OCI-LY1 (cell line): ENCODE measurements around the gene CAV1.
"Not testable (repeated sequence)": the region's sequence is repeated elsewhere in the genome, so short reads cannot be mapped to it uniquely, and the experiment has no call there.

Source experiments
- H2AFZ ChIP-seq: fragments of 200-600 bp; sonication (generic), shearing (Covaris generic); 2 replicates; pipeline ENCODE4 v1.6.0; 2014; ENCODE audit warnings: antibody characterized with exemption, mild to moderate bottlenecking, low read length
- H3F3A ChIP-seq: fragments of 200-600 bp; sonication (generic), shearing (Covaris generic); 2 replicates; pipeline ENCODE4 v1.6.0; 2014; ENCODE audit warnings: mild to moderate bottlenecking, antibody characterized with exemption, low read length, moderate library complexity; ENCODE audit not compliant: insufficient read depth
- H3K27ac ChIP-seq: fragments of 200-600 bp; sonication (generic); 2 replicates; pipeline ENCODE4 v1.5.1; 2014; ENCODE audit warnings: low read length, mixed run types, mild to moderate bottlenecking, low read depth; ENCODE audit not compliant: poor library complexity, severe bottlenecking
- H3K27me3 ChIP-seq: fragments of 200-600 bp; sonication (generic); 2 replicates; pipeline ENCODE4 v1.6.0; 2014; ENCODE audit warnings: antibody characterized with exemption, mild to moderate bottlenecking, low read length, moderate library complexity; ENCODE audit not compliant: insufficient read depth
- H3K36me3 ChIP-seq: fragments of 200-600 bp; sonication (generic); 2 replicates; pipeline ENCODE4 v1.6.1; 2014; ENCODE audit warnings: mild to moderate bottlenecking, antibody characterized with exemption, low read length, moderate library complexity, mixed read lengths; ENCODE audit not compliant: insufficient read depth
- H3K4me1 ChIP-seq: fragments of 200-600 bp; sonication (generic); 2 replicates; pipeline ENCODE4 v1.5.1; 2014; ENCODE audit warnings: mild to moderate bottlenecking, low read length, moderate library complexity; ENCODE audit not compliant: insufficient read depth, severe bottlenecking
- H3K4me2 ChIP-seq: fragments of 200-600 bp; sonication (generic), shearing (Covaris generic); 2 replicates; pipeline ENCODE4 v1.6.1; 2014; ENCODE audit warnings: low read length
- H3K4me3 ChIP-seq: fragments of 200-600 bp; sonication (generic); 2 replicates; pipeline ENCODE4 v1.5.1; 2014; ENCODE audit warnings: low read length, low read depth, mild to moderate bottlenecking, mixed read lengths; ENCODE audit not compliant: poor library complexity, severe bottlenecking
- H3K79me2 ChIP-seq: fragments of 200-600 bp; shearing (Covaris generic); 2 replicates; pipeline ENCODE4 v1.6.1; 2016; ENCODE audit warnings: mixed run types, low read length, mixed read lengths; ENCODE audit not compliant: insufficient read depth
- H3K9ac ChIP-seq: fragments of 200-600 bp; sonication (generic), shearing (Covaris generic); 2 replicates; pipeline ENCODE4 v1.6.1; 2014; ENCODE audit warnings: mild to moderate bottlenecking, low read length, mixed read lengths
- H3K9me2 ChIP-seq: fragments of 200-600 bp; sonication (generic), shearing (Covaris generic); 2 replicates; pipeline ENCODE4 v1.6.1; 2014; ENCODE audit warnings: low read depth, mild to moderate bottlenecking, low read length, mixed read lengths
- H3K9me3 ChIP-seq: fragments of 200-600 bp; shearing (Covaris generic); 2 replicates; pipeline ENCODE4 v1.6.1; 2014; ENCODE audit warnings: low read length, mixed read lengths
- H4K20me1 ChIP-seq: fragments of 200-600 bp; sonication (generic), shearing (Covaris generic); 2 replicates; pipeline ENCODE4 v1.6.0; 2016; ENCODE audit warnings: mild to moderate bottlenecking, low read length; ENCODE audit not compliant: insufficient read depth
- CTCF ChIP-seq: fragments of 200-600 bp; sonication (generic), shearing (Covaris generic); IDR thresholded peaks from 2 replicates; pipeline ENCODE4 v1.5.1; 2017; ENCODE audit warnings: mild to moderate bottlenecking, antibody characterized with exemption, low read length, moderate library complexity, mixed read lengths
- EZH2 ChIP-seq: fragments of 200-600 bp; sonication (generic), shearing (Covaris generic); IDR thresholded peaks from 2 replicates; pipeline ENCODE4 v1.8.0; 2017; ENCODE audit warnings: borderline replicate concordance, mixed run types, mild to moderate bottlenecking, antibody characterized with exemption, low read length, moderate library complexity, mixed read lengths

The CAV1 gene

DNA sequence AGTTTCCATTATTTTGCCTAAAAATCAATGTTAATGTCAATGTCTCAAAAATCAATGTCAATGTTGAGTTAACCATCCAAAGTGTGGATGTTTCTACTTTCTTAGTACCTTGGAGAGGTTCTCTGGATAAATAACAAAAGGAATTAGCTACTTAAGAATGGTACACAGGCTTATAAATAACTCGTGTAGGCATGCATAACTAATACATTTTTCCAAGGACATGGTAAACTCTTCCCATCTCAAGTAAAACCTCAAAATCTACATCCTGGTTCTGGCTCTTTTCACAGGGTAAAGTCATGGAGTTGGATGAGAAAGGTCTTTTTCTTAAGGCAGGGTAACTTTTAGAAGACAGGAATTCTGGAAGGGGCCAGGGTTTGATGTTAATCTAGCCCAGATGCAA is 59.9 kb downstream of the CAV1 start:
- H3K27ac ChIP-seq, result no peak overlapping the region
- no peaks in the 10 kb centered on the region for H4K20me1 ChIP-seq
- H3K9me3 ChIP-seq, result no peaks in the 10 kb centered on the region
- H3K9ac ChIP-seq, result no peak overlapping the region
- H2AFZ ChIP-seq, result no peak overlapping the region
- peaks cover 14% of the 10 kb centered on the region for H3K4me1 ChIP-seq
- H3F3A ChIP-seq, result no peaks in the 10 kb centered on the region
- H3K4me3 ChIP-seq, result no peak overlapping the region
- no peaks in the 10 kb centered on the region for H3K79me2 ChIP-seq
- TF ChIP-seq EZH2, result no peak
- no peak for TF ChIP-seq CTCF
- H3K4me2 ChIP-seq, result no peak overlapping the region
- no peaks in the 10 kb centered on the region for H3K27me3 ChIP-seq
- no peaks in the 10 kb centered on the region for H3K36me3 ChIP-seq
- no peaks in the 10 kb centered on the region for H3K9me2 ChIP-seq

DNA sequence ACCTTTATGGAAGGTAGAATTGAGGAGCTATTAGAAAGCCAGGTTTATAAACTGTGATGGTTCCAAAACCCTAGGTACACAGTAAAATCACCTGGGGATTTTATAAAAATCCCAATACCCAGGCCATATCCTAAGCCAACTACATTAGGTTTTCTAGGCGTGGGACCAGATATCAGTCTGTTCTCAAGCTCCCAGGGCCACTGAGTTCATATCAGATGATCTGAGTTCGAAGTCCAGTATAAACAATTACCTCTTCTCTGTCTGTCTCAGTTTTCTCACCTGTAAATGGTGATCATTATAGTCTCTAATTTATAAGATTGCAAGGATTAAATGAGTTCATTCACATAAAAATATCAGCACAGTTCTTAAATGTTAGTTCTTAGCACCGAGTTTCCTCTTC is 60.6 kb downstream of the CAV1 start:
- H3K27me3 ChIP-seq, result no peaks in the 10 kb centered on the region
- H3K9me2 ChIP-seq, result no peaks in the 10 kb centered on the region
- H3K36me3 ChIP-seq, result no peaks in the 10 kb centered on the region
- no peaks in the 10 kb centered on the region for H3K79me2 ChIP-seq
- TF ChIP-seq CTCF (no peak), EZH2 (no peak)
- H3K4me3 ChIP-seq, result no peak overlapping the region
- H3K4me2 ChIP-seq, result no peak overlapping the region
- no peaks in the 10 kb centered on the region for H3F3A ChIP-seq
- no peak overlapping the region for H3K27ac ChIP-seq
- no peaks in the 10 kb centered on the region for H3K9me3 ChIP-seq
- peaks cover 14% of the 10 kb centered on the region for H3K4me1 ChIP-seq
- no peak overlapping the region for H2AFZ ChIP-seq
- no peak overlapping the region for H3K9ac ChIP-seq
- H4K20me1 ChIP-seq, result no peaks in the 10 kb centered on the region

DNA sequence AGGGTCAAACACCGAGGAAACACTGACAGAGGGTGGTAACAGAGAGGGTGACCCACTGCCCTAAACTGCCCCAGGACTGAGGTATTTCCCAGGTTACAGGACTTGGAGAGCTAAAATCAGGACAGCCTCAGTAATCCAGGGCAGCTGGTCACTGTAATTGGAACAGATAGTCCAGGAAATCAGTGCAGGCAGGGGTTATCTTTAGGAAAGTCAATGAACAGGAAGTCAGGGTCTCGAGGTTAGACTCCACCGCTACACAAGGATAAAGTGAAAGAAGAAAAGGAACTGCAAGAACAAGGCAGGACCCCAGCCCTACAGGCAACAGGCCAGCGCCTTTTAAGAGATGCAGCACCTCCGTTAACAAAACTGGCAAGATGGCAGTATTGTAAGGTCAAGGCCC is 61.1 kb downstream of the CAV1 start:
- TF ChIP-seq CTCF (no peak), EZH2 (no peak)
- Histone ChIP-seq H3K27me3 (no peaks in the 10 kb centered on the region), H3K9me2 (no peaks in the 10 kb centered on the region), H3F3A (no peaks in the 10 kb centered on the region), H3K4me1 (peaks cover 14% of the 10 kb centered on the region), H4K20me1 (no peaks in the 10 kb centered on the region), H3K4me2 (no peak overlapping the region), H3K9me3 (no peaks in the 10 kb centered on the region), H3K27ac (no peak overlapping the region), H3K79me2 (no peaks in the 10 kb centered on the region), H2AFZ (no peak overlapping the region), H3K9ac (no peak overlapping the region), H3K4me3 (no peak overlapping the region), H3K36me3 (no peaks in the 10 kb centered on the region)

DNA sequence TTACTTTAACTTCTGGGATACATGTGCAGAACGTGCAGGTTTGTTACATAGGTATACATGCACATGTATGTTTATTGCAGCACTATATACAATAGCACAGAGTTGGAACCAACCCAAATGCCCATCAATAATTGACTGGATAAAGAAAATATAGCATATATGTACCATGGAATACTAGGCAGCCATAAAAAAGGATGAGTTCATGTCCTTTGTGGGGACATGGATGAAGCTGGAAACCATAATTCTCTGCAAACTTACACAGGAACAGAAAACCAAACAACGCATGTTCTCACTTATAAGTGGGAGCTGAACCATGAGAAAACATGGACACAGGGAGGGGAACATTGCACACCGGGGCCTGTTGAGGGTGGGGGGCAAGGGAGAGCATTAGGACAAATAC is 62.4 kb downstream of the CAV1 start:
- H3K27ac ChIP-seq, H3K27me3 ChIP-seq, H3K4me3 ChIP-seq, H2AFZ ChIP-seq, H4K20me1 ChIP-seq, H3K4me2 ChIP-seq, H3K9me3 ChIP-seq, H3K36me3 ChIP-seq, H3F3A ChIP-seq, H3K79me2 ChIP-seq, H3K9me2 ChIP-seq, H3K9ac ChIP-seq: not testable (repeated sequence)
- peaks cover 13% of the 10 kb centered on the region for H3K4me1 ChIP-seq
